RWPE1 (cell line): Measurements from ENCODE around the gene CLSTN2.

Experiments used
- CTCF ChIA-PET: fragments of 350-600 bp; sonication (Branson Sonifier 250); formaldehyde crosslinking; extraction: SDS; loops from one replicate; lab custom pipeline; 2021; lab: Yijun Ruan, JAX
- POLR2A ChIA-PET: fragments of 400-600 bp; formaldehyde crosslinking; extraction: SDS; loops from one replicate; lab custom pipeline; 2020; ENCODE audit warnings: antibody characterized with exemption; ENCODE audit not compliant: low non-redundant PET; lab: Yijun Ruan, JAX
- DNase-seq: peaks from one replicate; pipeline ENCODE4 v3.0.0; 2012; ENCODE audit warnings: low spot score
- H3K27ac ChIP-seq: fragments of 450-650 bp; 2 replicates; pipeline ENCODE4 v1.5.1; 2017
- CTCF ChIP-seq: fragments of 450-650 bp; conservative IDR thresholded peaks from 2 replicates; pipeline ENCODE4 v1.5.1; 2017; ENCODE audit warnings: low read depth, mild to moderate bottlenecking

Gene CLSTN2

DNA sequence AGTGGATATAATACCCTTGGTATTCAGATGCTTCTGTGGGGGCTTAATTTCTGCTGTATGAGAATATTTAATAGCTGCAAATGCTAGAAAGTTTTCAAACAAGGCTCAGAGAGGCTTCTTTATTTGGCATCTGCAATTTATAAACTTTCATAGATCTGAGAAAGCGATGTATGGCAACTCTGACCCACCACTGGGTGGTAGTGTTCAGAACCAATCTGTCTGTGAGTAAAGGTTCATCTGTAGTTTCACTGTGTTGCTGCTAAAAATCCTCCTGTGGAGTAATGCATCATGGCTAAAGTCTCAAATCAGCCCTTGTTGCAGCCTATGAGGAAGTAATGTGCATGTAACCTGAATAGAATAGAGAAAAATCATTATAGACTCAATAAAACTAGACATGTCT, 47.4 kb downstream of the CLSTN2 start:
- H3K27ac ChIP-seq = no peak overlapping the region
- no peak for TF ChIP-seq CTCF
- ChIA-PET POLR2A (no interaction called here), CTCF (interaction anchor here (0.6 to 0.9 kb wide), 2 partner anchors 10 to 523 kb away, joined by 3 to 5 read pairs; no protein-coding TSS in a partner anchor)
- DNase-seq = peak; percentile 7

DNA sequence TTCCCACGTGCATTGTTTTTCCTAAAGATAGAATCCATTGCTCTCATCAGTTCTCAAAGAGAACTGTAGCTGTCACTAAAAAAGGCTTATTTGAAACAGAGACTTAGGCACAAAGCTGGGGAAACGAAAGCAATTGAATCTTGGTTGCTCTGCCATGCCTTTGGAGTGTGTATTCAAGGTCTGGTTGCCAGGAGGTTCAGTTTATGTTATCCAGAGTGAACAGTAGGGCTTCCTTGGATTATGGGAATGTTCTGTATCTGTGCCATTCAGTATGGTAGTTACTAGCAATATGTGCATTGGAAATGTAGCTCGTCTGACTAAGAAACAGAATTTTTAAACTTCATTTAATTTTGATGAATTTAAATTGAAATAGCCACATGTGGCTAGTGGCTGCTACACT, 50.6 kb downstream of the CLSTN2 start:
- TF ChIP-seq CTCF = no peak
- ChIA-PET POLR2A (no interaction called here), CTCF (interaction anchor here (0.6 kb wide), 1 partner anchor 874 kb away, joined by 3 read pairs; no protein-coding TSS in a partner anchor)
- DNase-seq = no peak
- H3K27ac ChIP-seq = no peak overlapping the region

DNA sequence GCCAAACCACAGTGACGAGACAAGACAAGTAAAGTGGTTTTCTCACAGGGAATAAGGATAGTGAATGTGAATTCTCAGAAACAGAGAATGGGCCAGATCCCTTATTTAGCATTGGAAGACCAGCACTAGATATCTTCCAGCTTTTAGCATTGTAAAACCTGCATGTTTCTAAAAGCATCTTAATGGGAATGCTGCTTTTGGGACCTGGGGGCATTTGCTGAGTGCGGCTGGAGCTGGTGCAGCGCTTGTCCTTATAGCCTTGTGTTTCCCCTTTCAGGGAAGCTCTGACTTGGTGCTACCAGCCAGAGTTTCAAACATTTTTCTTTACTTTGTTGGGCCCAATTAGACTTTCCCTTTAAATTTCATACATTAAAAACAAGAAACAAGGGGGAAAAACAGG, 52.9 kb downstream of the CLSTN2 start:
- TF ChIP-seq CTCF = no peak
- DNase-seq = no peak
- CTCF ChIA-PET = interaction anchor here (0.6 kb wide), 1 partner anchor 334 kb away, joined by 3 read pairs; no protein-coding TSS in a partner anchor
- no peak overlapping the region for H3K27ac ChIP-seq
- POLR2A ChIA-PET = no interaction called here

GRCh38 chr3:139988472-139989156, 53.6 kb downstream of the CLSTN2 start:
- no peak overlapping the region for H3K27ac ChIP-seq
- CTCF ChIA-PET = interaction anchor here (0.6 kb wide), 1 partner anchor 11 kb away, joined by 3 read pairs; no protein-coding TSS in a partner anchor
- TF ChIP-seq CTCF = no peak
- no peak for DNase-seq
- POLR2A ChIA-PET = no interaction called here

GRCh38 chr3:139994891-139995290, 59.9 kb downstream of the CLSTN2 start:
- TF ChIP-seq CTCF = no peak
- POLR2A ChIA-PET = no interaction called here
- H3K27ac ChIP-seq = no peak overlapping the region
- CTCF ChIA-PET = no interaction called here
- no peak for DNase-seq

GRCh38 chr3:140004271-140004670, 69.3 kb downstream of the CLSTN2 start:
- no peak overlapping the region for H3K27ac ChIP-seq
- ChIA-PET CTCF (interaction anchor here (0.5 kb wide), 1 partner anchor 758 kb away, joined by 5 read pairs; no protein-coding TSS in a partner anchor), POLR2A (no interaction called here)
- no peak for TF ChIP-seq CTCF
- DNase-seq = no peak
